ENCODE measurements around the gene LIPA. TPM values are rescaled to one million over a fixed set of nuclear protein-coding genes. Genes with fewer than 3 reads are reported as not detected.

LIPA gene
- total and polyA plus RNA-seq, 2 of the 4 experiments (the other 2 are of a cell fraction), result 23.1 to 31.9 TPM

DNA sequence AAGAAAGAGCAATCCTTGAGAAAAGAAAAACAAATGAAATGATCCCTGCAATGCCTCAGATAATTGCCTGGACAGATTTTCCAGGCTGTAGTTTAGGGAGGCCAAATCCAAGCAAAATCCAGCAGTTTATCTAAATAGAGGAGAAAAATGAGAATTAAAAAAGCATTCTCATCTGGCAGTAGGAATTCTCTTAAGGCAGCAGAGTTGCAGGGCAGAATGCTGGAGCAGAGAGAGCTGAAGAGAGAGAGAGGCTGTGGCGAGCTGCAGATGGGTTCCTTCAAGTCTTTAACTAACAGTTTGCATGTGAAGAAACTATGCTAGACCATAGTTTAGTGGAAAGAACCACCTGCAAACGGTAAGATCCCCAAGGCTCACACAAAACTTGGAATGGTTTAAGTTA is 6.0 kb upstream of the LIPA start:
- no peak overlapping the region for H3K9ac ChIP-seq (ENCODE audit: low read depth, low read length)
- no peak overlapping the region for H3K56ac ChIP-seq (ENCODE audit: extremely low read depth, insufficient read depth, low read length)
- no peak overlapping the region for H4K91ac ChIP-seq (ENCODE audit: insufficient read depth, low read depth, low read length)
- H3K27me3 ChIP-seq (ENCODE audit: control insufficient read depth, insufficient read depth, low read length), result peaks cover 2% of the 10 kb centered on the region; the same call in 1 of the 2 replicates
- TF ChIP-seq FOS (IDR thresholded peaks at IDR 0.05; ENCODE audit: low read depth, low read length) (no peak), MAZ (IDR thresholded peaks at IDR 0.05; ENCODE audit: borderline replicate concordance, low read depth, low read length) (no peak), SMC3 (IDR thresholded peaks at IDR 0.05; ENCODE audit: low read depth, low read length) (no peak), POLR2A (IDR thresholded peaks at IDR 0.05; ENCODE audit: low read depth, low read length) (no peak), CHD1 (IDR thresholded peaks at IDR 0.05; ENCODE audit: low read depth, low read length) (no peak)
- TF ChIP-seq, protein P1, sequence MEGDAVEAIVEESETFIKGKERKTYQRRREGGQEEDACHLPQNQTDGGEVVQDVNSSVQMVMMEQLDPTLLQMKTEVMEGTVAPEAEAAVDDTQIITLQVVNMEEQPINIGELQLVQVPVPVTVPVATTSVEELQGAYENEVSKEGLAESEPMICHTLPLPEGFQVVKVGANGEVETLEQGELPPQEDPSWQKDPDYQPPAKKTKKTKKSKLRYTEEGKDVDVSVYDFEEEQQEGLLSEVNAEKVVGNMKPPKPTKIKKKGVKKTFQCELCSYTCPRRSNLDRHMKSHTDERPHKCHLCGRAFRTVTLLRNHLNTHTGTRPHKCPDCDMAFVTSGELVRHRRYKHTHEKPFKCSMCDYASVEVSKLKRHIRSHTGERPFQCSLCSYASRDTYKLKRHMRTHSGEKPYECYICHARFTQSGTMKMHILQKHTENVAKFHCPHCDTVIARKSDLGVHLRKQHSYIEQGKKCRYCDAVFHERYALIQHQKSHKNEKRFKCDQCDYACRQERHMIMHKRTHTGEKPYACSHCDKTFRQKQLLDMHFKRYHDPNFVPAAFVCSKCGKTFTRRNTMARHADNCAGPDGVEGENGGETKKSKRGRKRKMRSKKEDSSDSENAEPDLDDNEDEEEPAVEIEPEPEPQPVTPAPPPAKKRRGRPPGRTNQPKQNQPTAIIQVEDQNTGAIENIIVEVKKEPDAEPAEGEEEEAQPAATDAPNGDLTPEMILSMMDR (conservative IDR thresholded peaks at IDR 0.05; ENCODE audit: low read depth, low read length), result no peak
- no peak overlapping the region for H2BK5ac ChIP-seq (ENCODE audit: low read depth, low read length, poor library complexity, severe bottlenecking)
- H3K4me2 ChIP-seq (ENCODE audit: low read depth, low read length), result no peak overlapping the region
- 0% methylated on average over 1 of the region's 2 CpGs; no CpG with 5 or more reads in 1 of the 2 experiments for WGBS, 2 experiments (ENCODE audit: extremely low coverage in 2 of 2, insufficient read length in 1 of 2)
- DNase-seq (no peak), ATAC-seq (ENCODE audit: low read depth) (no peak)
- H3K4ac ChIP-seq (ENCODE audit: low read depth, low read length), result no peak overlapping the region
- H3K18ac ChIP-seq (ENCODE audit: low read depth, low read length), result no peak overlapping the region
- intact Hi-C loops (cut with micrococcal nuclease) (no loop called here), in situ Hi-C loops (cut with MboI; ENCODE audit: low sequenced_read_pairs) (loop anchor here (5.0 kb wide), 1 partner anchor 300 kb away; no protein-coding TSS in a partner anchor), dilution Hi-C loops (cut with HindIII; ENCODE audit: low sequenced_read_pairs, unreplicated experiment) (no loop called here)
- no peak overlapping the region for H2AFZ ChIP-seq (replicated peaks; ENCODE audit: low read length, poor library complexity)
- ChIA-PET POLR2A (ENCODE audit: unreplicated experiment) (no interaction called here), CTCF (no interaction called here)
- no peak overlapping the region for H3K14ac ChIP-seq (replicated peaks; ENCODE audit: low read depth, low read length)
- no peaks in the 10 kb centered on the region for H3K36me3 ChIP-seq (ENCODE audit: control insufficient read depth, insufficient read depth, low read length)
- no peak overlapping the region for H3K4me3 ChIP-seq (ENCODE audit: insufficient read depth, low read depth, low read length)
- H2BK20ac ChIP-seq (ENCODE audit: low read depth, low read length), result no peak overlapping the region
- no peaks in the 10 kb centered on the region for H3K79me1 ChIP-seq (ENCODE audit: low read depth in 1 of 2, low read length in 2 of 2)
- no peak overlapping the region for H2AK5ac ChIP-seq (ENCODE audit: low read depth, low read length)
- no peaks in the 10 kb centered on the region for H3K9me1 ChIP-seq (ENCODE audit: insufficient read depth, low read length)
- H3K23ac ChIP-seq (ENCODE audit: low read depth, low read length), result no peak overlapping the region
- no peak overlapping the region for H2BK15ac ChIP-seq (ENCODE audit: low read depth, low read length)
- H4K8ac ChIP-seq (ENCODE audit: low read depth in 2 of 2, low read length in 2 of 2), result no peak overlapping the region
- H4K20me1 ChIP-seq (ENCODE audit: insufficient read depth, low read length), result no peaks in the 10 kb centered on the region
- no peak overlapping the region for H4K5ac ChIP-seq (ENCODE audit: low read depth, low read length)
- H3K4me1 ChIP-seq (ENCODE audit: control insufficient read depth, insufficient read depth, low read length), result peaks cover 3% of the 10 kb centered on the region
- BruUV-seq (replicated peaks), result no TSS peak
- peaks cover 3% of the 10 kb centered on the region; the same call in 1 of the 2 replicates for H3K9me3 ChIP-seq (ENCODE audit: control insufficient read depth, insufficient read depth, low read length)
- H2BK120ac ChIP-seq (ENCODE audit: low read depth, low read length), result no peak overlapping the region
- no peak overlapping the region for H2AK9ac ChIP-seq (replicated peaks; ENCODE audit: low read depth, low read length, poor library complexity)
- no peak overlapping the region for H3K27ac ChIP-seq (ENCODE audit: insufficient read depth, low read length)

All from IMR-90 (cell line).